Activated T-helper 17 cell treated with anti-CD3 and anti-CD28 coated beads, Interleukin-2, amount 50 U/mL, for 72 hours (primary cell): Measurements from ENCODE around the gene LILRA6. TPM values are rescaled to one million over a fixed set of nuclear protein-coding genes. Genes with fewer than 3 reads are reported as not detected.
A peak's percentile ranks its signal among the peaks of the same experiment; 100 is the strongest.
"Not testable (repeated sequence)": the region's sequence is repeated elsewhere in the genome, so short reads cannot be mapped to it uniquely, and the experiment has no call there.

ENCODE experiments used
- ATAC-seq: fragments of 150-1000 bp; cut with Tn5 transposase; replicated peaks from 2 replicates; pipeline ENCODE4 v1.10.0; 2021; ENCODE audit warnings: mild to moderate bottlenecking, moderate library complexity
- H3K27ac Mint-ChIP-seq: one replicate; pipeline ENCODE4 v1.8.0; 2022; ENCODE audit warnings: mixed read lengths
- H3K27me3 Mint-ChIP-seq: one replicate; pipeline ENCODE4 v1.8.0; 2022; ENCODE audit warnings: mixed read lengths
- H3K36me3 Mint-ChIP-seq: one replicate; pipeline ENCODE4 v1.8.0; 2022; ENCODE audit warnings: low read depth, mild to moderate bottlenecking, mixed read lengths
- H3K4me1 Mint-ChIP-seq: one replicate; pipeline ENCODE4 v1.8.0; 2022; ENCODE audit warnings: mixed read lengths
- H3K4me3 Mint-ChIP-seq: one replicate; pipeline ENCODE4 v1.8.0; 2022; ENCODE audit warnings: mild to moderate bottlenecking, mixed read lengths
- H3K9me3 Mint-ChIP-seq: one replicate; pipeline ENCODE4 v1.8.0; 2022; ENCODE audit warnings: mixed read lengths
- total RNA-seq, 2 donors: library from RNA; stranded (reverse); gene quantifications; one replicate each; pipeline ENCODE4 v1.2.3, GENCODE V29; 2022

Gene LILRA6
- under 1 TPM; 0.19 to 0.39 TPM for total RNA-seq

DNA sequence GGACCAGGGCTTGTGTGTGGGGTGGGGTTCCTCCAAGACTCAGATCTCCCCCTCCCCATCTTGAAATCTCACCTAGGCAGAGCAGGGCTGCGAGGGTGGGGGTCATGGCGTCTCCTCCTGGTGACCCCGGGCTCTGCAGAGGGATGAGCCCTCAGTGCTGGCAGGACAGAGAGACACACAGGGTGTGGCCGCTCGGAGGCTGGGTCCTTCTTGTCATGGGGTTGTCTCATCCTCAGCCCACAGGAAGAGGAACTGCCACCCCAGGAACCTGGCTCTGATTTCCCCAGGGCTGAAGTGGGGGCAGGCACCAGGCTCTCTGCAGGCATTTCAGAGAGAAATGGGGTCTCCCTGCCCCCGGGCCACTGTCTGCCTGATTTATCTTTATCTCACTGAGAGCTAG lies at the start of gene LILRA6:
Gene LILRA6, minus strand, starts transcription at position 145 of the 400 bp plus-strand sequence.
- H3K4me1 Mint-ChIP-seq, H3K36me3 Mint-ChIP-seq, H3K9me3 Mint-ChIP-seq, H3K27me3 Mint-ChIP-seq, H3K27ac Mint-ChIP-seq, H3K4me3 Mint-ChIP-seq: not testable (repeated sequence)
- peak; percentile 29 for ATAC-seq

DNA sequence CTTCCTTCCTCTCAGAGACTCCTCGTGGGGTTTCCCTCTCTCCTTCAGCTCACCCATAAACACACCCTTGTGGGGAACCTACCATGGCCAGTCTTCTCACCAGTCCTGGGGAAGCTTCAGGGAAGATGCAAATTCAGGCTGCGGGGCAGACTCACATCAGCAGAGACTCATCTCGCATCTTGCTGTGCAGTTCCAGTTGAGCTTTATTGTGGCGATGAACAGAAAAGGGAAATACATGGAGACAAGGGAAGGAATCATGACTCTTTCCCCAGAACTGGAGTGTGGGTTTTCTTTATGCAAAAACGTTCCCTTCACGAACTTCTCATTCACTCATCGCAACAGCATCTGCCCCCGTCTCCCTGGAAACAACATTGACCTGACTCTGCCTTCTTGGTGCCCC lies 46.6 kb upstream of the LILRA6 start:
- H3K27me3 Mint-ChIP-seq, result peaks cover 11% of the 10 kb centered on the region
- H3K27ac Mint-ChIP-seq, ATAC-seq, H3K36me3 Mint-ChIP-seq, H3K4me3 Mint-ChIP-seq, H3K9me3 Mint-ChIP-seq, H3K4me1 Mint-ChIP-seq: not testable (repeated sequence)

DNA sequence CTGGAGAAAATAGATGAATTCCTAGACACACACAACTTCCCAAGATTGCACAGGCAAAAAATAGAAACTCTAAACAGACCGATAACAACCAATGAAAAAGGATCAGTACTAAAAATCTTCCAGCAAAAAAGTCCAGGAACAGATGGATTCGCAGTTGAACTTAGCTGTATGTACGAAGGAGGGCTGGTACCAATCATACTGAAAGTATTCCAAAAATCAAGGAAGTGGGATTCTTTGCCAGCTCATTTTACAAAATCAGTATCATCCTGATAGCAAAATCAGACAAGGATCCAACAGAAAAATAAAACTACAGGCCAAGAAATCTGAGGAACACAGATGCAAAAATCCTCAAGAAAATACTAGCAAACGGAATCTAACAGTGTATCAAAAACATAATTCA lies 44.9 kb upstream of the LILRA6 start:
- ATAC-seq, result no peak
- H3K27ac Mint-ChIP-seq, result no peak overlapping the region
- peaks cover 18% of the 10 kb centered on the region for H3K27me3 Mint-ChIP-seq
- no peaks in the 10 kb centered on the region for H3K36me3 Mint-ChIP-seq
- H3K4me3 Mint-ChIP-seq, result no peak overlapping the region
- H3K9me3 Mint-ChIP-seq, result no peaks in the 10 kb centered on the region
- H3K4me1 Mint-ChIP-seq, result no peaks in the 10 kb centered on the region

DNA sequence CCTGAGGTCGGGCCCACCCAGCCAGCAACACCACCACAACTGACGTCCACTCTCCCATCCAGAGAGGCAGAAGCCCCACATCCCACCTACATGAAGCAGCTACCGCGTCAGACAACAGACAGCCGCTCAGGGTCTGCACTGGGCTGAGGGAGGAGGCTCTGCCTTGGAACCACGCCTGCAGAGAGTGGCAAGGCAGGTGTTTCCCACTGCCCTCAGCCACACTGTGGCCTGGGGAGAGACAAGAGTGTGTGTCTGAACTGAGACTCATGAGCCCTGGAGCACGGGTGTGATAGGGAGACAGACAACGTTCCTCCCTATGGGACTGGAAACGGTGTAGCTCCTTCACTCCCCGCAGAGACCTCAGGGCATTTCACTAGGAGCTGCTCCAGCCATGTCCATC lies 43.7 kb upstream of the LILRA6 start:
- H3K4me3 Mint-ChIP-seq, H3K27ac Mint-ChIP-seq, H3K36me3 Mint-ChIP-seq, H3K9me3 Mint-ChIP-seq, ATAC-seq, H3K4me1 Mint-ChIP-seq: not testable (repeated sequence)
- H3K27me3 Mint-ChIP-seq, result peaks cover 26% of the 10 kb centered on the region

DNA sequence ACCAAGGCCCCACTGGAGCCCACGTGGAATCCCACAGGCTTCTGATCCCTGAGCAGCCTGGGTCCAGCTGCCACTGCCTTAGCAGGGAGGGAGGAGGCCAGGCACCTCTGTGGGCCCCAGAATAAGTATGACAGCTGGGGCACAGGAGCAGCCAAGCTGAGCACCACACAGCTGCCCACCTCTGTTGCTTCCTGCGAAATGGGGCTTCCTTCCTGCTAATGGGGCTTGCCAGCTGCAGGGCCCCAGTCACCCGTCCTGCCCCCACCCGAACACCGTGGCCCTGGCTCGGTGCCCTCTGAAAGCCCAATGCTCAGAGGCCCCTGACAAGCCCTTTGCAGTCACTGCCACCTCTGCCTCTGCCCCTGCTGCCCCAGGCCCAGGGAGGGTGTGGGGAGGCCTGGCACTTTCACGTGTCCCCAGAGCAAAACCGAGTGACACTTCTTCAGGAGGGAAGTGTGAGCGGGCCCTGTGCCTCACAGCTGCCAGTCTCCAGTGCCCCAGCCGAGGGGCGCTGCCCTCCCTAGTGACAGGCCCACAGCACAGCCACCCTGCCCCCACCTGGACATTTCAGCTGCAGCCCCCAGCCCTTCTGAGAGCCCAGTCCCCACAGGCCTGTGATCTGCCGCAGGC lies 43.0 kb upstream of the LILRA6 start:
- not testable (repeated sequence) for H3K27ac Mint-ChIP-seq, H3K4me3 Mint-ChIP-seq, H3K4me1 Mint-ChIP-seq, H3K9me3 Mint-ChIP-seq, H3K36me3 Mint-ChIP-seq, ATAC-seq
- peaks cover 34% of the 10 kb centered on the region for H3K27me3 Mint-ChIP-seq

DNA sequence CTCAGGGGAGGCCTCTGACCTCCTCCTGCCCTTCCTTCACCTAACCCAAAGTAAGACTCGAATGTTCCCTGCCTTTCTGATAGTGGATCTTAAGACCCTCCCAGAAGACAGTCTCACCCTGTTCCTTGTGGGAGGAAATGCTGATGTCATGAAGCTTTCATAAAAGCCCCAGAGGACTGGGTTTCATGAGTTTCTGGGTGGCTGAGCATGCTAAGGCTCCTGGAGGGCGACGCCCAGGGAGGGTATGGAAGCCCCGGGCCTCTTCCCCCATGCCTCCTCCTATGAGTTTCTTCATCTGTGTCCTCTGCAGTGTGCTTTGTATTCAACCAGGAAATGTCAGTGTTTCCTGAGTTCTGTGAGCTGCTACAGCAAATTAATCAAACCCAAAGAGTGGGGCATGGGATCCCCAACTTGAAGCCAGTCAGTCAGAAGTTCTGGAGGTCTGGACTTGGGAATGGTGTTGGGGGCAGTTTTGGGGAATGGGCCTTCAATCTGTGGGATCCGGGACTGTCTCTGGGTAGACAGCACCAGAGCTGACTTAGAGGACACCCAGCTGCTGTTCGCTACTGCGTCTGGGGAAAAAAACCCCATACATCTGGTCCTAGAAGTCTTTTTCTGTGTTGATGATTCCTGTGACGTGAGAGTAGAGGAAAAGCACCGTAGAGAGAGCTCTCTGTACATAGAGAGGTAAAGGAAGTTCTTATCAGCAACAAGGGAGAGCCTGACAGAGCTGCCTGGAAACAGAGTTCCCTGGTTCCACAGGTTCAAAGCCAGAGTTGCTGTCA lies 40.3 kb upstream of the LILRA6 start:
- H3K9me3 Mint-ChIP-seq, result no peaks in the 10 kb centered on the region
- no peak for ATAC-seq
- no peak overlapping the region for H3K4me3 Mint-ChIP-seq
- H3K4me1 Mint-ChIP-seq, result no peaks in the 10 kb centered on the region
- peaks cover 40% of the 10 kb centered on the region for H3K27me3 Mint-ChIP-seq
- no peaks in the 10 kb centered on the region for H3K36me3 Mint-ChIP-seq
- no peak overlapping the region for H3K27ac Mint-ChIP-seq

DNA sequence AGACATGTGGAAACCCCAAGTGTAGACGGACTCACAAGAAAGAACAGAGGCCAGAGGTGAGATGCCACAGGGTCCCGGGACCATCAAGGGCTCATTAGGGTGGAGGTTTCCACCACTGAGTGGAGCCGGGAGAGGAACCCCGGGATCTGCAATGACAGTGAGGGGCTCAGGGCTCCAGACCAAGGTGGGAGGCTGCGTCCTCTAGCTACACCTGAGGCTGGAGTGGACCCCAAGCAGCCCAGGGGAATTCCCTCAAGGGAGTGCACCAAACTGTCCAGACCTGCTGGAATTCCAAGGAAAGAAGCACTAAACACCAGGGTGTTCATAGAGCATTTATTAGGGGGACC lies 39.1 kb upstream of the LILRA6 start:
- H3K9me3 Mint-ChIP-seq, H3K27ac Mint-ChIP-seq, H3K36me3 Mint-ChIP-seq, H3K4me3 Mint-ChIP-seq, ATAC-seq, H3K4me1 Mint-ChIP-seq: not testable (repeated sequence)
- peaks cover 40% of the 10 kb centered on the region for H3K27me3 Mint-ChIP-seq

DNA sequence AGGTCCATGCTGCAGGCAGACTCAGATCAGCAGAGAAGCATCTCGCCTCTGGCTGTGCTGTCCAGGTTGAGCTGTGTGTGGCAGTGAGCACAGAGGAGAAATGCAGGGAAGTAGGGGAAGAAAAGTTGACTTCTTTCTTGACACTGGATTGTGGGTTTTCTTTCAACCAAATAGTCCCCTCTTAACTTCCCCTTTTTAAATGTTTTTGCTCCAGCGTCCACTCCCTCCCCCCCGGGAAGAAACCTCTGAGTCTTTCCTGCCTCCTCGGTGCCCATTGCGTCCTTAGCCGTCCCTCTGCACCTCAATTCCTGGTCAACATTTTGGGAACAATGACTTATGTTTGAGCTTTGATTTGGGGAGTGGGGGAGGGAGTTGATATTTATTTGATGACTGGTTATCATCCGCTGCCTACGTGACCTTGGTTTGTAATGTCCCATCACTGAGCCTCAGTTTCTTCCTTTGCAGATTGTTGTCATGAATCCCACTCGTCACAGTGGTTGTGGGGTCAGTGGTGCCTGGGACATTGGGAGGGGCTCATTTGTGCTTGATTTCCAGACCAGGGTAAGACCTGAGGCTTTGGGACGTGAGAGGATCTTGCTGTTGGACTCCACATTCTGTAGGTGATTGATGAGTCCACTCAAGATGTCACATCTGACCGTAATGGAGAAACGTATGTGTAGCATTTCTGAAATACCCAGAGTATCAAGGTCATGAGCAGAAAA lies 38.6 kb upstream of the LILRA6 start, which contains the start of gene LILRB2:
Gene LILRB2, minus strand, starts transcription at position 104 of the 722 bp plus-strand sequence. CDS start 614 bp downstream, outside the sequence.
- Mint-ChIP-seq H3K4me1 (no peaks in the 10 kb centered on the region), H3K27me3 (peaks cover 40% of the 10 kb centered on the region), H3K9me3 (no peaks in the 10 kb centered on the region), H3K27ac (no peak within 1 kb of the TSS), H3K36me3 (no peaks in the 10 kb centered on the region), H3K4me3 (no peak within 1 kb of the TSS)
- no peak for ATAC-seq

DNA sequence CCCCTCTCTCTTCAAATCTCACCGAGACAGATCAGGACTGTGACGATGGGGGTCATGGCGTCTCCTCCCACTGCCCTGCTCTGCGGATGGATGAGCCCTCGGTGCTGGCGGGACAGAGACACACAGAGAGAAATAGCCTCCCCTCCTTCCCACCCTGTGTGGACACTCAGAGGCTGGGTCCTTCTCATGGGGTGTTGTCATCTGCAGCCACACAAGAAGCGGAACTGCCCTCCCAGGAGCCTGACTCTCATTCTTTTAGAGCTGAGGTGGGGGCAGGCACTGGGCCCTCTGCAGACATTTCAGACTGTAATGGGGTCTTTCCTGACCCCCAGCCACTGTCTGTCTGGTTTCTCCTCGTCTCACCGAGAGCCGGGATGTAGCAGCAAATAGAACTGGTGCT lies 37.9 kb upstream of the LILRA6 start:
- H3K36me3 Mint-ChIP-seq, H3K27ac Mint-ChIP-seq, ATAC-seq, H3K9me3 Mint-ChIP-seq, H3K4me1 Mint-ChIP-seq, H3K4me3 Mint-ChIP-seq: not testable (repeated sequence)
- H3K27me3 Mint-ChIP-seq, result peaks cover 41% of the 10 kb centered on the region

DNA sequence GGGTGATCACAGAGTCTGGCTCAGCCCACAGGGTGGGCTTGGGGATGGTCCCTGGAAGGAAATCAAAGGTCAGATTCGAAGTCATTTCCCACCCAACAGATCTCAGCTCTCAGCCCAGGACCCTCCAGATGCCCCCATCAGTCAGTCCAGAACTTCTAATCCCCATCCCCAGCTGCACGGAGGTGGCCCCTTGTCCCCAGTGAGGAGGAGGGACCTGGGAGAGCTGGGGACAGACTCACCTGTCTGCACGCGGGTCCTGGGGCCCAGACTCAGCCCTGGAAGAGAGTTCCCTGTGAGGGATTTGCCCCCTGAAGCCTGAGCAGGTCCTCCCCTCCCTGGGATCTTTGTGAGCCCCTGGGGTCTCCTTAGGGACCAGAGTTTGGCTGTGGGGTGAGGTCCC lies 37.4 kb upstream of the LILRA6 start:
- peaks cover 43% of the 10 kb centered on the region for H3K27me3 Mint-ChIP-seq
- not testable (repeated sequence) for H3K36me3 Mint-ChIP-seq, ATAC-seq, H3K27ac Mint-ChIP-seq, H3K4me1 Mint-ChIP-seq, H3K4me3 Mint-ChIP-seq, H3K9me3 Mint-ChIP-seq

DNA sequence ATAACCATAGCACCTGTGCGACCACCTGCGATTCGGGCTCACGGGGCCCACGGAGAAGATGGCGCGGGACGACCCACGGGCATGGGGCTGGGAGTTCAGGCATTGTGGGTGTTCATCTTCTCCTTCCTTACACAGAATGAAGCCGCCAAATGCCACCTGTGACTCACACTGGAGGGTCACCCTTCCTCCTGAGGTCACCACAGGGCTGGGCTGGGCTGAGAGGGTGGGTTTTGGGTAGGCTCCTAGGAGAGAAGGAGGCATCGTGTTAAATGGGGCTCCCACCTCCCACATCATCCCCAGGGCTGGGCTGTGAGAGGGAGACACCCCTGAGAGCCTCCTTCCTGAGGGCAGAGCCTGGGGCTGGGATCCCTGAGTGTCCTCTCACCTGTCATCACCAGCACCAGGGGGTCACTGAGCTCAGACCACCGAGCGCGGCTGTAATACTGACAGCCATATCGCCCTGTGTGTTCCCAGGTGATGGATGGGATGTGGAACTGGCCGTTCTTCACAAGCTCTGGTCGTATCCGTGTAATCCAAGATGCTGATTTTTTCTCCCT lies 36.9 kb upstream of the LILRA6 start:
- no peaks in the 10 kb centered on the region for H3K36me3 Mint-ChIP-seq
- H3K27ac Mint-ChIP-seq, result no peak overlapping the region
- no peak for ATAC-seq
- no peaks in the 10 kb centered on the region for H3K4me1 Mint-ChIP-seq
- H3K9me3 Mint-ChIP-seq, result no peaks in the 10 kb centered on the region
- H3K27me3 Mint-ChIP-seq, result peaks cover 38% of the 10 kb centered on the region
- H3K4me3 Mint-ChIP-seq, result no peak overlapping the region

DNA sequence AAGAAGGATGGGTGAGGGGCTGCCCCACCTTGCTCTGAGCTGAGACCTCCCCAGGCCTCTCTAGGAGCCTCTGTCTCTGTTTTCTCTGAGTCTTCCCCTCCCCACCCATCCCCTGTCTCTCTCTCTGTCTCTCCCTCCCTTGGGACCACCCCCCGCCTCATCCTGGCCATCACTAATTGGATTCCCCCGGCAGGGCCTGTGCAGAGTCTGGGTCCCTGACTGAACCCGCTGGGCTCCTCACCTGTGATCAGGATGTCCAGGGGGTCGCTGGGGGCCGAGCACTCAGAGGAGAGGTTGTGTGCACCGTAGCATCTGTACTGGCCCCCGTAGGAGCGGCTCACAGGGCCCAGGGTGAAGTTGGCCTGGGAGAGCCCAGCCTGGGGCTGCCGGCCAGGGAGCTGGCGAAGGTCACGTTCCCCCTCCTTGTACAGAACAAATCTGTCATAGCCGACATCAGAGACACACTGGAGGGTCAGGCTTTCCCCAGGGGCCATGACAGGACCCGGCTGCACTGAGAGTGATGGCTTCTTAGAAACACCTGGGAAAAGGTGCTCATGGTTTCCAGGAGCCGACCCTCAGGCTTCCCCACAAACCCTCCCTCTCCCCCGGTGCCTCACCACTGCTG lies 36.1 kb upstream of the LILRA6 start:
- peaks cover 46% of the 10 kb centered on the region for H3K27me3 Mint-ChIP-seq
- H3K4me1 Mint-ChIP-seq, H3K9me3 Mint-ChIP-seq, H3K4me3 Mint-ChIP-seq, H3K27ac Mint-ChIP-seq, ATAC-seq, H3K36me3 Mint-ChIP-seq: not testable (repeated sequence)

DNA sequence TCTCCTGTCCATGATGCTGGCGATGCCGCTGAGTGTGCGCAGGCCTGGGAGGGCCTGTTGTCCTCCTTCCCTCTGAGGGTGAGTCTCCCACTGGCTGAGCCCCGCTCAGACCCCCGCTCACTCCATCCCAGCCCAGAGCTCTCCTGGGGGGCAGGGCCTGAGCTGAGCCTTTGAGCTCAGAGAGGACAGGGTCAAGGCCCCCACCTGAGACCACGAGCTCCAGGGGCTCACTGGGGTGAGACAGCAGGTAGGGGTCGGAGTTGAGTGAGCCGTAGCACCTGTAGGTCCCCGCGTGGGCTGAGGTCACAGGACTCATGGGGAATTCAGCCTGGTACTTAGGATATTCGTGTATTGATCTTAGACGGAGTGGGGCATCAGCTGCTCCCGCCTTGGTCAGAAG lies 35.5 kb upstream of the LILRA6 start:
- H3K27ac Mint-ChIP-seq, H3K4me3 Mint-ChIP-seq, H3K4me1 Mint-ChIP-seq, ATAC-seq, H3K36me3 Mint-ChIP-seq, H3K9me3 Mint-ChIP-seq: not testable (repeated sequence)
- H3K27me3 Mint-ChIP-seq, result peaks cover 44% of the 10 kb centered on the region

DNA sequence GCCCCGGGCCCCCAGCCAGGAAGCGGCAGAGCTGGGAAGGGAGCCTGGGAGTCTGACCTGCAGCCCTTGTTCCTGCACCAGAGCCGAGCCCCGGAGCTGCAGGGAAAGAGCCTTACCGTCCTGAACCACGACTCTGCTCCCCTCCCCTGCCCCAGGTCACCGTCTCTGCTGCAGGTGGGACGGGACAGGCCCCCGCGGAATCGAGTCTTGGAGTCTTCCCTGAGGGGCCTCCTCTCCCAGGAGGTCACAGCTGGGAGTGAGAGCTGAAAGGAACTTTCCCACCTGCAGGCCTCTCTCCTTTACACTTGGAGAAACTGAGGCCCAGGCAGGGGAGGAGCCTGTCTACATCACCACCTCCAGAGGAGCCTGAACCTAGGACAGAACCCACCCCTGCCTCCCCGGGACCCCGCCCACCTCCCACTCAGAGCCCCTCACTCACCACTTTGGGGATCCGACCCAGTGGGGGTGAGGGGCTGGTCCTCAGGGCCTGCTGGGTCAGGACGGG lies 34.6 kb upstream of the LILRA6 start:
- H3K9me3 Mint-ChIP-seq, result not testable (repeated sequence)

More for the DNA sequence above, 34.6 kb upstream of the LILRA6 start:
- not testable (repeated sequence) for ATAC-seq, H3K36me3 Mint-ChIP-seq, H3K4me1 Mint-ChIP-seq, H3K27ac Mint-ChIP-seq, H3K4me3 Mint-ChIP-seq
- H3K27me3 Mint-ChIP-seq, result peaks cover 41% of the 10 kb centered on the region
